Vagina (tissue), 2 donors: ENCODE data around the gene SULF2. TPM values are rescaled to one million over a fixed set of nuclear protein-coding genes. Genes with fewer than 3 reads are reported as not detected.

ENCODE experiments used
- DNase-seq, 2 donors: peaks; one replicate each; pipeline ENCODE4 v3.0.0-alpha.2; 2017; ENCODE audit errors: extremely low spot score in 2 of 2
- H3K27ac ChIP-seq: fragments of 200-600 bp; sonication (generic); one replicate; pipeline ENCODE4 v1.5.1; 2019
- H3K27me3 ChIP-seq: fragments of 200-600 bp; sonication (generic); one replicate; pipeline ENCODE4 v1.5.1; 2019
- H3K36me3 ChIP-seq, 2 donors: fragments of 200-600 bp; sonication (generic); one replicate each; pipeline ENCODE4 v1.5.1; 2017 to 2019
- H3K4me1 ChIP-seq: fragments of 200-600 bp; sonication (generic); one replicate; pipeline ENCODE4 v1.5.1; 2019
- H3K4me3 ChIP-seq, 2 donors: fragments of 200-600 bp; sonication (generic); 1 replicate in 1 of 2; 2 replicates in 1 of 2; pipeline ENCODE4 v1.5.1; 2016 to 2019
- H3K9me3 ChIP-seq: fragments of 200-600 bp; sonication (generic); one replicate; pipeline ENCODE4 v1.5.1; 2019
- POLR2A ChIP-seq, 2 donors: fragments of 450-650 bp; IDR thresholded peaks; one replicate each; pipeline ENCODE4 v1.6.1; 2017; ENCODE audit warnings: antibody characterized with exemption in 2 of 2, mild to moderate bottlenecking in 2 of 2, moderate library complexity in 2 of 2
- POLR2AphosphoS5 ChIP-seq, 2 donors: sonication (generic); formaldehyde crosslinking; IDR thresholded peaks; one replicate each; pipeline ENCODE4 v1.9.0; 2017; ENCODE audit warnings: antibody characterized with exemption in 2 of 2, mild to moderate bottlenecking in 2 of 2, low read depth in 1 of 2; ENCODE audit not compliant: insufficient read depth in 1 of 2
- intact Hi-C: fragments of 100-400 bp; cut with DNase I; formaldehyde crosslinking; loops from one replicate; pipeline ENCODE4 v1.15.1; 2023
- total RNA-seq: library from RNA; depleted of rRNA; stranded (reverse); fragments of >200 nt; gene quantifications from one replicate; pipeline ENCODE4 v1.2.3, GENCODE V29; 2016
- TF ChIP-seq, protein P1 (sequence below), 3 experiments: fragments of 450-650 bp in 2 of 3; fragments of 200-600 bp in 1 of 3; sonication (generic) in 1 of 3; IDR thresholded peaks; one replicate each; pipeline ENCODE4 v1.5.1; 2017 to 2019; ENCODE audit warnings: antibody characterized with exemption in 3 of 3, mild to moderate bottlenecking in 2 of 3, moderate library complexity in 2 of 3

Gene SULF2
- total RNA-seq, 1 donor from 2014 or later = 157 TPM

DNA sequence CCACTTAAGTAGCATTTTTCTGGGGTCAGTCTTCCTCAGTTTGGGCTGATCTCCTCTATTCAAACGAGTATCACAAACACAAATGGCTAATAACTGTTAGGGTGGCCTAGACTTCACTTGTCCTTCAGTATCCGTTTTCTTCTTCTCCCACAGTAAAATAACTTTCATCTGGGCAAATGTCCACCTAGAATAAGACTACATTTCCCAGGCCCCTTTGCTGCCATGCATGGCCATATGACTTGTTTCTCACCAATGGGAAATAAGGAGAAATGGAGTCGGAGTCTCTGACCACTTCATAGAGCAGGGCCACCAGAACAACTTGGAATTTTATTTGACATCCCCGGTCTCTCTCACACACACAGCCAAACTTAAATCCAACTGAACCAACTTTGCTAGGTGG, 51.4 kb downstream of the SULF2 start:
- Histone ChIP-seq H3K9me3 (no peaks in the 10 kb centered on the region), H3K27ac (no peak overlapping the region), H3K36me3 (peaks cover 0 to 23% of the 10 kb centered on the region in 2 donors), H3K4me3 (no peak overlapping the region), H3K27me3 (no peaks in the 10 kb centered on the region), H3K4me1 (no peaks in the 10 kb centered on the region)
- intact Hi-C loops = no loop called here
- DNase-seq = no peak
- TF ChIP-seq POLR2A (IDR thresholded peaks at IDR 0.05) = no peak
- TF ChIP-seq POLR2AphosphoS5 (IDR thresholded peaks at IDR 0.05; ENCODE audit: insufficient read depth in 1 of 2, low read depth in 1 of 2) = no peak
- TF ChIP-seq, protein P1, sequence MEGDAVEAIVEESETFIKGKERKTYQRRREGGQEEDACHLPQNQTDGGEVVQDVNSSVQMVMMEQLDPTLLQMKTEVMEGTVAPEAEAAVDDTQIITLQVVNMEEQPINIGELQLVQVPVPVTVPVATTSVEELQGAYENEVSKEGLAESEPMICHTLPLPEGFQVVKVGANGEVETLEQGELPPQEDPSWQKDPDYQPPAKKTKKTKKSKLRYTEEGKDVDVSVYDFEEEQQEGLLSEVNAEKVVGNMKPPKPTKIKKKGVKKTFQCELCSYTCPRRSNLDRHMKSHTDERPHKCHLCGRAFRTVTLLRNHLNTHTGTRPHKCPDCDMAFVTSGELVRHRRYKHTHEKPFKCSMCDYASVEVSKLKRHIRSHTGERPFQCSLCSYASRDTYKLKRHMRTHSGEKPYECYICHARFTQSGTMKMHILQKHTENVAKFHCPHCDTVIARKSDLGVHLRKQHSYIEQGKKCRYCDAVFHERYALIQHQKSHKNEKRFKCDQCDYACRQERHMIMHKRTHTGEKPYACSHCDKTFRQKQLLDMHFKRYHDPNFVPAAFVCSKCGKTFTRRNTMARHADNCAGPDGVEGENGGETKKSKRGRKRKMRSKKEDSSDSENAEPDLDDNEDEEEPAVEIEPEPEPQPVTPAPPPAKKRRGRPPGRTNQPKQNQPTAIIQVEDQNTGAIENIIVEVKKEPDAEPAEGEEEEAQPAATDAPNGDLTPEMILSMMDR (IDR thresholded peaks at IDR 0.05) = no peak

DNA sequence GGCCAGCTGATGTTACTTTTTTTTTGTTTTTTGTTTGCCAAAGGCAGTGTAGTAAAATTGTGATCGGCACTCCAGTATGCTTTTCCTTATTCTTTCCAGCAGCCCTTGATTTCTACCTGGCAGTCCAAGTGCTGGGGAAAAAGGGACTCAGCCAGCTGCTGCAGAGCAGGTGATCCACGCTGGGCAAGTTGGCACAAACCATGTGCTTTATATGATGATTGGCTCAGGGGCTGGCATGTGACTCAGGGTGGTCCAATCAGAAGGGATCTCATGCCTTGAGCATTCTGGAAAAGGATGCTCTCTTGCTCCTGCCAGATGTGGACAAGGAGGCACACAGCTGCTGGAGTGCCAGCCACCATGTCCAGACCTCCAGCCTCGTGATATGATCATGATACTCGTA, 54.5 kb downstream of the SULF2 start:
- Histone ChIP-seq H3K9me3 (no peaks in the 10 kb centered on the region), H3K4me3 (no peak overlapping the region), H3K36me3 (peaks cover 0 to 22% of the 10 kb centered on the region in 2 donors), H3K27me3 (no peaks in the 10 kb centered on the region), H3K27ac (no peak overlapping the region), H3K4me1 (peaks cover 5% of the 10 kb centered on the region)
- no peak for DNase-seq
- no peak for TF ChIP-seq POLR2A (IDR thresholded peaks at IDR 0.05)
- no peak for TF ChIP-seq POLR2AphosphoS5 (IDR thresholded peaks at IDR 0.05; ENCODE audit: insufficient read depth in 1 of 2, low read depth in 1 of 2)
- TF ChIP-seq, protein P1 (IDR thresholded peaks at IDR 0.05) = no peak
- intact Hi-C loops = no loop called here

DNA sequence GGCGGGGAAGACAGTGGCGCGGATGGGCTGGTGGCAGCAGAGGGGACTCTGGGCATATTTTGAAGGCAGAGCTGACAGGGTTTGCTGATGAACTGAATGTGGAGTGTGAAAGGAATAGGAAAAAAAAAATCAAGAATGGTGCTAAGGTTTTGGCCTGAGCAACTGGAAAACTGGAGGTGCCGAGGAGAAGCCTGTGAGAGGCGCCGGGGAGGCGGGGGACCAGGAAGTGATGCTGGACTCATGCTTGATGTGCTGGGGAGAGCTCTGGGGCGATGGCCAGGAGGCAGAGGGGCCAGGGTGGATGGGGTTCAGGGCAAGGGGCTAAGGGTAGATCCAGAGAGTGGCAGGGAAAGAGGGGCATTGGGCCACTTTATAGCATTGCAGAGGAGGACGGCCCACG, 55.8 kb downstream of the SULF2 start:
- Histone ChIP-seq H3K4me3 (no peak overlapping the region), H3K27ac (no peak overlapping the region), H3K4me1 (peaks cover 17% of the 10 kb centered on the region), H3K27me3 (no peaks in the 10 kb centered on the region), H3K9me3 (no peaks in the 10 kb centered on the region), H3K36me3 (peaks cover 0 to 20% of the 10 kb centered on the region in 2 donors)
- TF ChIP-seq, protein P1 (IDR thresholded peaks at IDR 0.05) = no peak
- TF ChIP-seq POLR2AphosphoS5 (IDR thresholded peaks at IDR 0.05; ENCODE audit: insufficient read depth in 1 of 2, low read depth in 1 of 2) (no peak), POLR2A (IDR thresholded peaks at IDR 0.05) (no peak)
- no peak for DNase-seq
- intact Hi-C loops = loop anchor here (10.0 kb wide), 1 partner anchor 55 kb away; the partner anchor contains the start of gene SULF2

GRCh38 chr20:47727909-47728361, 57.3 kb downstream of the SULF2 start:
- DNase-seq = no peak
- H3K4me1 ChIP-seq = peaks cover 20% of the 10 kb centered on the region
- H3K4me3 ChIP-seq = no peak overlapping the region
- H3K27ac ChIP-seq = no peak overlapping the region
- intact Hi-C loops = loop anchor here (10.0 kb wide), 1 partner anchor 57 kb away; the partner anchor contains the start of gene SULF2
- H3K27me3 ChIP-seq = no peaks in the 10 kb centered on the region
- TF ChIP-seq POLR2A (IDR thresholded peaks at IDR 0.05) (no peak), POLR2AphosphoS5 (IDR thresholded peaks at IDR 0.05; ENCODE audit: insufficient read depth in 1 of 2, low read depth in 1 of 2) (no peak)
- TF ChIP-seq, protein P1 (IDR thresholded peaks at IDR 0.05) = no peak
- peaks cover 0 to 20% of the 10 kb centered on the region in 2 donors for H3K36me3 ChIP-seq
- H3K9me3 ChIP-seq = no peaks in the 10 kb centered on the region

- H3K4me3 ChIP-seq = no peak overlapping the region
- peaks cover 20% of the 10 kb centered on the region for H3K4me1 ChIP-seq
- no peaks in the 10 kb centered on the region for H3K9me3 ChIP-seq
- peaks cover 0 to 20% of the 10 kb centered on the region in 2 donors for H3K36me3 ChIP-seq
- intact Hi-C loops = loop anchor here (10.0 kb wide), 1 partner anchor 57 kb away; the partner anchor contains the start of gene SULF2
- no peak for DNase-seq
- H3K27ac ChIP-seq = no peak overlapping the region
- H3K27me3 ChIP-seq = no peaks in the 10 kb centered on the region
- TF ChIP-seq POLR2A (IDR thresholded peaks at IDR 0.05) (no peak), POLR2AphosphoS5 (IDR thresholded peaks at IDR 0.05; ENCODE audit: insufficient read depth in 1 of 2, low read depth in 1 of 2) (no peak)
- TF ChIP-seq, protein P1 (IDR thresholded peaks at IDR 0.05) = no peak
Measured at GRCh38 chr20:47727170-47727880, 58.0 kb downstream of the SULF2 start.
